Endothelial cell of umbilical vein (primary cell): ENCODE measurements around the gene FANCC. TPM values are rescaled to one million over a fixed set of nuclear protein-coding genes. Genes with fewer than 3 reads are reported as not detected.

Experiments used
- BruUV-seq: library from RNA; stranded (reverse); fragments of 400-500 nt; replicated peaks from 2 replicates; lab custom pipeline; 2021; lab: Mats Ljungman, UMichigan
- CTCF ChIA-PET: fragments of 300-600, 350-600 bp; sonication (Branson Sonifier 250); formaldehyde crosslinking; loops from one replicate; lab custom pipeline; 2021; ENCODE audit warnings: antibody characterized with exemption, inconsistent platforms; lab: Charles Lee
- POLR2A ChIA-PET: fragments of 300-600, 350-600 bp; sonication (Branson Sonifier 250); formaldehyde crosslinking; loops from one replicate; lab custom pipeline; 2021; ENCODE audit warnings: antibody characterized with exemption, inconsistent platforms; lab: Charles Lee
- DNase-seq: peaks from one replicate; pipeline ENCODE4 v3.0.0-alpha.2; 2011; ENCODE audit warnings: low read depth, low spot score
- FAIRE-seq: peaks from 2 replicates; lab custom pipeline; 2011; peaks lifted over from hg19 to GRCh38; lab: Jason Lieb, UNC
- H2AFZ ChIP-seq: 2 replicates; pipeline ENCODE4 v1.6.0; 2012; ENCODE audit warnings: low read depth, low read length, control low read depth, inconsistent platforms
- H3K27ac ChIP-seq: 2 replicates; pipeline ENCODE4 v1.5.1; 2011; ENCODE audit warnings: low read depth, mild to moderate bottlenecking, control low read depth, low read length, moderate library complexity; ENCODE audit not compliant: insufficient read depth
- H3K27me3 ChIP-seq, 2 experiments: 2 replicates each; pipeline versions ENCODE4 v1.6.0 to v1.6.1; 2011; ENCODE audit warnings: low read length in 2 of 2, mixed read lengths in 1 of 2; ENCODE audit not compliant: control insufficient read depth in 2 of 2, insufficient read depth in 2 of 2
- H3K36me3 ChIP-seq, 2 experiments: 2 replicates in 1 of 2; 3 replicates in 1 of 2; pipeline ENCODE4 v1.5.1; 2011; ENCODE audit warnings: low read length in 2 of 2, mild to moderate bottlenecking in 1 of 2, moderate library complexity in 1 of 2; ENCODE audit not compliant: control insufficient read depth in 2 of 2, insufficient read depth in 2 of 2; ENCODE audit errors: extremely low read depth in 1 of 2
- H3K4me1 ChIP-seq: 3 replicates; pipeline ENCODE4 v1.5.1; 2011; ENCODE audit warnings: mild to moderate bottlenecking, low read length; ENCODE audit not compliant: control insufficient read depth, insufficient read depth; ENCODE audit errors: extremely low read depth
- H3K4me2 ChIP-seq: 2 replicates; pipeline ENCODE4 v1.6.1; 2011; ENCODE audit warnings: low read length, control low read depth, mixed read lengths; ENCODE audit not compliant: insufficient read depth
- H3K4me3 ChIP-seq, 3 experiments: fragments of 200-600 bp in 1 of 3; sonication (generic), shearing (Covaris generic) in 1 of 3; replicated peaks in 1 of 3; 2 replicates each; pipeline ENCODE4 v1.5.1; 2011 to 2016; ENCODE audit warnings: control low read depth in 3 of 3, low read length in 3 of 3, mild to moderate bottlenecking in 2 of 3, inconsistent platforms in 1 of 3, low read depth in 1 of 3, moderate library complexity in 1 of 3; ENCODE audit not compliant: insufficient read depth in 1 of 3
- H3K79me2 ChIP-seq: 2 replicates; pipeline ENCODE4 v1.6.0; 2012; ENCODE audit warnings: low read length, inconsistent platforms; ENCODE audit not compliant: control insufficient read depth, insufficient read depth
- H3K9ac ChIP-seq: replicated peaks from 2 replicates; pipeline ENCODE3; 2011; ENCODE audit warnings: low read length, control low read depth; ENCODE audit not compliant: insufficient read depth; ENCODE audit errors: extremely low read depth
- H3K9me1 ChIP-seq: replicated peaks from 3 replicates; pipeline ENCODE4 v1.6.0; 2011; ENCODE audit warnings: mild to moderate bottlenecking, low read length; ENCODE audit not compliant: control insufficient read depth, insufficient read depth; ENCODE audit errors: extremely low read depth
- H3K9me3 ChIP-seq: replicated peaks from 2 replicates; pipeline ENCODE4 v1.5.1; 2012; ENCODE audit warnings: low read length, inconsistent platforms; ENCODE audit not compliant: control insufficient read depth, insufficient read depth
- H4K20me1 ChIP-seq: replicated peaks from 2 replicates; pipeline ENCODE3; 2011; ENCODE audit warnings: mild to moderate bottlenecking, low read length; ENCODE audit not compliant: control insufficient read depth, insufficient read depth; ENCODE audit errors: extremely low read depth
- EZH2 ChIP-seq: IDR thresholded peaks from 2 replicates; pipeline ENCODE4 v1.6.1; 2012; ENCODE audit warnings: borderline replicate concordance, low read depth, mild to moderate bottlenecking, moderate library complexity, low read length, inconsistent platforms; ENCODE audit not compliant: severe bottlenecking
- FOS ChIP-seq: IDR thresholded peaks from 2 replicates; pipeline ENCODE4 v1.6.1; 2011; ENCODE audit warnings: mild to moderate bottlenecking, low read length, moderate library complexity, borderline replicate concordance; ENCODE audit not compliant: insufficient read depth
- GATA2 ChIP-seq: IDR thresholded peaks from 2 replicates; pipeline ENCODE4 v1.7.0; 2011; ENCODE audit warnings: low read depth, mild to moderate bottlenecking, moderate library complexity, mixed read lengths, low read length; ENCODE audit not compliant: insufficient read length, insufficient read depth
- JUN ChIP-seq: IDR thresholded peaks from 2 replicates; pipeline ENCODE4 v1.6.1; 2011; ENCODE audit warnings: borderline replicate concordance, low read depth; ENCODE audit not compliant: insufficient read length, insufficient read depth
- MYC ChIP-seq: IDR thresholded peaks from one replicate; pipeline ENCODE4 v1.6.1; 2011; ENCODE audit warnings: mild to moderate bottlenecking, low read depth, low read length
- POLR2A ChIP-seq: IDR thresholded peaks from 2 replicates; pipeline ENCODE4 v1.6.1; 2012; ENCODE audit warnings: low read depth, mild to moderate bottlenecking, control low read depth, low read length
- POLR2AphosphoS5 ChIP-seq: IDR thresholded peaks from 2 replicates; pipeline ENCODE4 v1.6.1; 2012; ENCODE audit warnings: low read depth, mild to moderate bottlenecking, control low read depth, low read length, moderate library complexity; ENCODE audit not compliant: insufficient read depth
- dilution Hi-C: fragments of 300-500 bp; cut with MboI; formaldehyde crosslinking; loops from one replicate; pipeline ENCODE4 v1.15.0; 2019; ENCODE audit warnings: low sequenced_read_pairs; ENCODE audit not compliant: extremely low pct_ligation_motif_present
- intact Hi-C: fragments of 100-400 bp; cut with micrococcal nuclease; formaldehyde crosslinking; loops from one replicate; pipeline ENCODE4 v1.10.0; 2022
- polyA plus RNA-seq, 4 experiments: library from polyadenylated mRNA; depleted of rRNA in 3 of 4; stranded (reverse) in 3 of 4; unstranded in 1 of 4; fragments of >200 nt; gene quantifications; 2 replicates each; pipeline versions ENCODE4 v1.2.1 to v1.2.3, GENCODE V29; 2011 to 2012; ENCODE audit warnings: missing spikeins in 1 of 4
- total RNA-seq: library from RNA; stranded (reverse); gene quantifications from 2 replicates; pipeline ENCODE4 v1.2.3, GENCODE V29; 2021
- TF ChIP-seq, protein P1 (sequence below), 2 donors: IDR thresholded peaks; 1 replicate in 1 of 2; 2 replicates in 1 of 2; pipeline ENCODE4 v1.5.1; 2011; ENCODE audit warnings: low read length in 2 of 2, mild to moderate bottlenecking in 2 of 2, moderate library complexity in 2 of 2, control low read depth in 1 of 2, inconsistent platforms in 1 of 2, low read depth in 1 of 2; ENCODE audit not compliant: insufficient read depth in 1 of 2; ENCODE audit errors: extremely low read depth in 1 of 2
- TF ChIP-seq, protein P2 (sequence below): IDR thresholded peaks from 2 replicates; pipeline ENCODE4 v1.6.1; 2011; ENCODE audit not compliant: insufficient read depth, insufficient read length

Gene FANCC
- total and polyA plus RNA-seq, 2 donors (not counting 3 experiments of a cell fraction or from before 2014, with no cell fraction given) = 5.7 to 13.1 TPM

DNA sequence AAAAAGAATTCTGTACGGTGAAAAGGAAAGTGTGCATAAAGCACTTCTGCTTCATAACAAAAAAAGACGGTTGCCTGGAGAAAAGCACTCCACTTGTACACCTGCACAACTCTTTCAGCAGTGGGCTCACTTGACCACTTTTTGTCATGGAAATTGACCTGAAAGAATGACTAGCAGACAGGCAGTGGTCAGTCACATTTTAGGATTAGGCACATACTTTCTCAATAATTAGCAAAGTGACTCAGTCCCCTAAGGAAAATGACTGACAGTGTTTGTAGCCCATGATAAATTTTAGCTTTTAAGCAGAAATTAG is 169.3 kb downstream of the FANCC start:
- no peak for TF ChIP-seq GATA2
- no peak for TF ChIP-seq JUN
- no peak for TF ChIP-seq POLR2A
- no TSS peak for BruUV-seq
- FAIRE-seq = no peak
- Histone ChIP-seq H2AFZ (no peak overlapping the region), H3K9me3 (no peaks in the 10 kb centered on the region), H3K4me2 (no peak overlapping the region), H3K9ac (no peak overlapping the region), H3K9me1 (no peaks in the 10 kb centered on the region), H3K27me3 (no peaks in the 10 kb centered on the region), H3K79me2 (no peaks in the 10 kb centered on the region), H4K20me1 (no peaks in the 10 kb centered on the region), H3K36me3 (no peaks in the 10 kb centered on the region), H3K4me1 (no peaks in the 10 kb centered on the region), H3K4me3 (no peak overlapping the region), H3K27ac (no peak overlapping the region)
- intact Hi-C loops = no loop called here
- CTCF ChIA-PET = interaction anchor here (1.0 to 2.7 kb wide), 3 partner anchors 9 to 20 kb away, joined by 4 to 22 read pairs (median 5); no protein-coding TSS in a partner anchor
- POLR2A ChIA-PET = no interaction called here
- dilution Hi-C loops = loop anchor here (25.0 kb wide), 1 partner anchor 486 kb away; no protein-coding TSS in a partner anchor
- no peak for DNase-seq

DNA sequence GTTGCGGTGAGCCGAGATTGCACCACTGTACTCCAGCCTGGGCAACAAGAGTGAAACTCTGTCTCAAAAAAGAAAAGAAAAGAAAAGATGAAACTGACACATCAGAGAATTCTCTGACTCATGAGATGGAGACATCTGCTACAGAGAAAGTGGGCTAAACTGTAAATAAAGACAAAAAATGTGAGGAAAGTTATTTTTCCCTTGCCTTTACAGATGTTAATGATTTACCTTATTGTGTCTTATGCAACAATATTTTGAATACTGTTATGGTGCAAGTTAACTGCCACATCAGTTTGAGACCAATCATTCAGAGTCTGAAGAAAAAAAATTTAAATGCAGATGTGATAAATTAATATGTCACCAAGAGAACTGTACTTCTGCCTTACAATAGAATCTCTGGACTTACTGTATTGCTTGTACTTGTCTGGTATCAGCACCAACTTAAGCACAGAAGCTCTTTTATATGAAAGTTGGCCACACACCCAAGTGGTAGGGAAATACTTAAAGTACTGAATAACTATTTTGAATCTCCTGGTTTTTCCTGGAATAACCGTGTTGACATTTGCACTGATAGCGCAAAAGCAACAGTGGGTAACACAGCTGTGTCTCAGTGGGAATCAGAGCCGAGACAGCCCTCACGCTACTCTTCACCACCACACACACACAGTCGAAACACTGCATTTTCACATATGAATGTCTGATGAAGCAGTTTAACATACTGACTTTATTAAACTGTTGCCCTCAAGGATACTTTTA is 169.9 kb downstream of the FANCC start:
- CTCF ChIA-PET = interaction anchor here (2.7 kb wide), 1 partner anchor 20 kb away, joined by 22 read pairs; no protein-coding TSS in a partner anchor
- Histone ChIP-seq H2AFZ (no peak overlapping the region), H3K27ac (no peak overlapping the region), H3K9me3 (no peaks in the 10 kb centered on the region), H3K9me1 (no peaks in the 10 kb centered on the region), H3K27me3 (no peaks in the 10 kb centered on the region), H4K20me1 (no peaks in the 10 kb centered on the region), H3K4me2 (no peak overlapping the region), H3K36me3 (no peaks in the 10 kb centered on the region), H3K4me3 (no peak overlapping the region), H3K9ac (no peak overlapping the region), H3K4me1 (no peaks in the 10 kb centered on the region), H3K79me2 (no peaks in the 10 kb centered on the region)
- dilution Hi-C loops (loop anchor here (25.0 kb wide), 1 partner anchor 485 kb away; no protein-coding TSS in a partner anchor), intact Hi-C loops (no loop called here)
- BruUV-seq = no TSS peak
- DNase-seq (no peak), FAIRE-seq (no peak)
- POLR2A ChIA-PET = no interaction called here
- TF ChIP-seq JUN (no peak), MYC (no peak), EZH2 (no peak), GATA2 (no peak), POLR2AphosphoS5 (no peak), FOS (no peak), POLR2A (no peak)
- TF ChIP-seq, protein P1, sequence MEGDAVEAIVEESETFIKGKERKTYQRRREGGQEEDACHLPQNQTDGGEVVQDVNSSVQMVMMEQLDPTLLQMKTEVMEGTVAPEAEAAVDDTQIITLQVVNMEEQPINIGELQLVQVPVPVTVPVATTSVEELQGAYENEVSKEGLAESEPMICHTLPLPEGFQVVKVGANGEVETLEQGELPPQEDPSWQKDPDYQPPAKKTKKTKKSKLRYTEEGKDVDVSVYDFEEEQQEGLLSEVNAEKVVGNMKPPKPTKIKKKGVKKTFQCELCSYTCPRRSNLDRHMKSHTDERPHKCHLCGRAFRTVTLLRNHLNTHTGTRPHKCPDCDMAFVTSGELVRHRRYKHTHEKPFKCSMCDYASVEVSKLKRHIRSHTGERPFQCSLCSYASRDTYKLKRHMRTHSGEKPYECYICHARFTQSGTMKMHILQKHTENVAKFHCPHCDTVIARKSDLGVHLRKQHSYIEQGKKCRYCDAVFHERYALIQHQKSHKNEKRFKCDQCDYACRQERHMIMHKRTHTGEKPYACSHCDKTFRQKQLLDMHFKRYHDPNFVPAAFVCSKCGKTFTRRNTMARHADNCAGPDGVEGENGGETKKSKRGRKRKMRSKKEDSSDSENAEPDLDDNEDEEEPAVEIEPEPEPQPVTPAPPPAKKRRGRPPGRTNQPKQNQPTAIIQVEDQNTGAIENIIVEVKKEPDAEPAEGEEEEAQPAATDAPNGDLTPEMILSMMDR (IDR thresholded peaks at IDR 0.05; ENCODE audit: extremely low read depth in 1 of 2, insufficient read depth in 1 of 2, low read depth in 1 of 2, low read length in 2 of 2) = no peak
- TF ChIP-seq, protein P2, sequence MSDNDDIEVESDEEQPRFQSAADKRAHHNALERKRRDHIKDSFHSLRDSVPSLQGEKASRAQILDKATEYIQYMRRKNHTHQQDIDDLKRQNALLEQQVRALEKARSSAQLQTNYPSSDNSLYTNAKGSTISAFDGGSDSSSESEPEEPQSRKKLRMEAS = no peak
